Ishikawa (cell line): ENCODE results near the gene TNFRSF6B.

ENCODE experiments used
- CEBPB ChIP-seq: IDR thresholded peaks from 2 replicates; pipeline ENCODE4 v1.6.1; 2012
- CREB1 ChIP-seq: IDR thresholded peaks from 2 replicates; pipeline ENCODE4 v1.6.1; 2012; ENCODE audit warnings: low read depth
- EGR1 ChIP-seq: IDR thresholded peaks from 2 replicates; pipeline ENCODE4 v1.6.1; 2012
- EP300 ChIP-seq: IDR thresholded peaks from 2 replicates; pipeline ENCODE4 v1.6.1; 2012; ENCODE audit warnings: borderline replicate concordance
- FOXM1 ChIP-seq: IDR thresholded peaks from 2 replicates; pipeline ENCODE4 v1.6.1; 2012; ENCODE audit warnings: low read depth, borderline replicate concordance
- MAX ChIP-seq: IDR thresholded peaks from 2 replicates; pipeline ENCODE4 v1.6.1; 2012
- NFIC ChIP-seq: IDR thresholded peaks from 2 replicates; pipeline ENCODE4 v1.6.1; 2012
- RAD21 ChIP-seq: IDR thresholded peaks from 2 replicates; pipeline ENCODE4 v1.6.1; 2012; ENCODE audit warnings: low read depth
- REST ChIP-seq: IDR thresholded peaks from 2 replicates; pipeline ENCODE4 v1.6.1; 2012; ENCODE audit warnings: low read depth, mild to moderate bottlenecking
- TAF1 ChIP-seq: IDR thresholded peaks from 2 replicates; pipeline ENCODE4 v1.6.1; 2012; ENCODE audit warnings: low read depth, mild to moderate bottlenecking
- TCF12 ChIP-seq: IDR thresholded peaks from 2 replicates; pipeline ENCODE4 v1.6.1; 2012; ENCODE audit warnings: low read depth
- TEAD4 ChIP-seq: IDR thresholded peaks from 2 replicates; pipeline ENCODE4 v1.6.1; 2012
- USF1 ChIP-seq: IDR thresholded peaks from 2 replicates; pipeline ENCODE4 v1.6.1; 2012
- YY1 ChIP-seq: IDR thresholded peaks from 2 replicates; pipeline ENCODE4 v1.6.1; 2012; ENCODE audit warnings: low read depth
- ZBTB7A ChIP-seq: IDR thresholded peaks from 2 replicates; pipeline ENCODE4 v1.6.1; 2012; ENCODE audit warnings: low read depth

TNFRSF6B gene

GRCh38 chr20:63712191-63712590 lies 15.7 kb downstream of the TNFRSF6B start:
- TF ChIP-seq EGR1 (no peak), TAF1 (no peak), MAX (no peak), TCF12 (no peak), NFIC (no peak), FOXM1 (no peak), USF1 (no peak), RAD21 (no peak)

- TF ChIP-seq MAX (no peak), TEAD4 (no peak), EP300 (no peak)
Measured at GRCh38 chr20:63714858-63715257, 18.4 kb downstream of the TNFRSF6B start.

DNA sequence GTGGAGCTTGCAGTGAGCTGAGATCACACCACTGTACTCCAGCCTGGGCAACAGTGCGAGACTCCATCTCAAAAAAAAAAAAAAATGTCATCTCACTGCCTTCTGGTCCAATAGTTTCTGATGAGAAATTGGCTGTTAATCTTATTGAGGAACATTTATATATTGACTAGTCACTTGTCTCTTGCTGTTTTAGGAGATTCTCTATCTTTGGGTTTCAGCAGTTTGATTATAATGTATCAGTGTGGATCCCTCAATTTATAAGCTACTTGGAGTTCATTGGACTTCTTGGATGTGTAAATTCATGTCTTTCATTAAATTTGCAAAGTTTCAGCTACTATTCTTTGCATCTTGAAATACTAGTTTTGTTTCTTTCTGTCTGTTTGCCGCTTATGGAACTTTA lies 22.5 kb downstream of the TNFRSF6B start:
- no peak for TF ChIP-seq NFIC
- TF ChIP-seq MAX: no peak
- TF ChIP-seq CREB1: no peak
- TF ChIP-seq TEAD4: no peak
- TF ChIP-seq ZBTB7A: no peak
- no peak for TF ChIP-seq USF1
- no peak for TF ChIP-seq EP300
- no peak for TF ChIP-seq TCF12
- TF ChIP-seq FOXM1: no peak

GRCh38 chr20:63731410-63731809 lies 35.0 kb downstream of the TNFRSF6B start:
- TF ChIP-seq NFIC (no peak), TEAD4 (no peak), YY1 (no peak), MAX (no peak), TCF12 (no peak), CREB1 (no peak), RAD21 (no peak), EGR1 (no peak), USF1 (no peak), CEBPB (no peak), ZBTB7A (no peak), TAF1 (no peak), REST (no peak), FOXM1 (no peak), EP300 (no peak)

GRCh38 chr20:63732118-63733095 lies 36.0 kb downstream of the TNFRSF6B start:
- no peak for TF ChIP-seq YY1
- no peak for TF ChIP-seq REST
- no peak for TF ChIP-seq TCF12
- TF ChIP-seq TAF1: no peak
- TF ChIP-seq MAX: no peak
- TF ChIP-seq FOXM1: no peak
- no peak for TF ChIP-seq EP300
- no peak for TF ChIP-seq NFIC
- TF ChIP-seq ZBTB7A: no peak
- TF ChIP-seq CREB1: no peak
- no peak for TF ChIP-seq EGR1
- no peak for TF ChIP-seq TEAD4
- no peak for TF ChIP-seq CEBPB
